Activated CD4-positive, alpha-beta T cell treated with anti-CD3 and anti-CD28 coated beads, Interleukin-2, amount 10 ng/mL, durations not matched to agents 7 days and 5 days (primary cell): ENCODE data around the gene BTBD8. TPM values are rescaled to one million over a fixed set of nuclear protein-coding genes. Genes with fewer than 3 reads are reported as not detected.
A peak's percentile ranks its signal among the peaks of the same experiment; 100 is the strongest.

Experiments used
- CTCF ChIA-PET: fragments of 350-600 bp; sonication (Branson Sonifier 250); formaldehyde crosslinking; loops from one replicate; lab custom pipeline; 2021; ENCODE audit warnings: antibody characterized with exemption; lab: Charles Lee
- POLR2A ChIA-PET: fragments of 350-600 bp; sonication (Branson Sonifier 250); formaldehyde crosslinking; loops from one replicate; lab custom pipeline; 2021; ENCODE audit warnings: antibody characterized with exemption; lab: Charles Lee
- DNase-seq: peaks from one replicate; pipeline ENCODE4 v3.0.0-alpha.2; 2020
- H3K27ac Mint-ChIP-seq: one replicate; pipeline ENCODE4 v1.8.0; 2021; ENCODE audit warnings: mild to moderate bottlenecking, moderate library complexity, mixed read lengths
- H3K27me3 Mint-ChIP-seq: one replicate; pipeline ENCODE4 v1.8.0; 2021; ENCODE audit warnings: mixed read lengths
- H3K36me3 Mint-ChIP-seq: one replicate; pipeline ENCODE4 v1.8.0; 2021; ENCODE audit warnings: low read depth, mixed read lengths
- H3K4me1 Mint-ChIP-seq: one replicate; pipeline ENCODE4 v1.8.0; 2021; ENCODE audit warnings: mixed read lengths
- H3K4me3 Mint-ChIP-seq: one replicate; pipeline ENCODE4 v1.8.0; 2021; ENCODE audit warnings: mild to moderate bottlenecking, moderate library complexity, mixed read lengths
- H3K9me3 Mint-ChIP-seq: one replicate; pipeline ENCODE4 v1.8.0; 2021; ENCODE audit warnings: mixed read lengths
- total RNA-seq, 2 experiments: library from RNA; stranded (reverse); gene quantifications; one replicate each; pipeline ENCODE4 v1.2.3, GENCODE V29; 2021

The BTBD8 gene
- total RNA-seq, result 1 to 10 TPM; 1.6 to 2.7 TPM

DNA sequence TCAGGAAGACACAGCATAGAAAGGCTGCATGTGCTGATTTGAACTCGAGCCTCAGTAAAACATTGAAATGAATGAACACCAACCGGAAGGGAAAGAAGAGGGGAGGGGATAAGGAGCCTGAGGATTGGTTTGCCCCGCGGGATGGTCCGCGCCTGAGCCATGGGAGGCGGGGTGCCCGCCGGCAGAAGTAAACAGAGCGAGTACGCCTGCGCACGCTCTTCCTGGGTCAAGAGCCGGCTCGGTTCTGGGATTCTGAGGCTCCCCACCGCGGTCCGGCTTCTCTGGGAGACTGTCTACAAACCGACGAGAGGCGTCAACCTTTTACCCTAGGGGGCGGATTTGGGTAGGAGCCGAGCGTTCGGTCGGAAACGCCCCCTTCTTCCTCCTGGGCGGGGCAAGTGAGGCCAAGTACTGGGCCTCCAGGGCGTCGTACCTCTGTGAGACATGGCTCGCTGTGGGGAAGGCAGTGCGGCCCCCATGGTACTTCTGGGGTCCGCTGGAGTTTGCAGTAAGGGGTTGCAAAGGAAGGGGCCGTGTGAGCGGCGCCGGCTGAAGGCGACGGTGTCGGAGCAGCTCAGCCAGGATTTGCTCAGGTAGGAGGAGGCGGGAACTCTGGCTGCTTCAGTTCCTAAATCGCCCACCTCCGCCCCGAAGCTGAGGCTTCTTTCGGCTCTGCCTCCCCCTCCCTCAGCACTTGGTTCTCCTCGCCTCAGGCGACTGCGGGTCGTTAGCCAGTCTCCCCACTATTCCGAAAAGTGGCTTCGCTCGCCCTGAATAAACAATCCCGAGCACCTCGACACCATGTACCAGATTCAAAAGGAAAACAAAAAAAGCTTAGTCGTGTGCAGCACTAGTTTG is at the start of gene BTBD8:
TSS of gene BTBD8 (plus strand) at position 218 of the 858 bp plus-strand sequence. CDS start at position 445, 227 bp downstream.
- Mint-ChIP-seq H3K36me3 (peaks cover 4% of the 10 kb centered on the region), H3K27ac (peak within 1 kb of the TSS; percentile 95), H3K27me3 (no peaks in the 10 kb centered on the region), H3K4me1 (peaks cover 17% of the 10 kb centered on the region), H3K4me3 (peak within 1 kb of the TSS; percentile 98), H3K9me3 (peaks cover 9% of the 10 kb centered on the region)
- CTCF ChIA-PET, result interaction anchor here (0.9 to 1.1 kb wide), 2 partner anchors 10 to 22 kb away, joined by 3 read pairs; no protein-coding TSS in a partner anchor
- POLR2A ChIA-PET, result no interaction called here
- DNase-seq, result peak; percentile 87

DNA sequence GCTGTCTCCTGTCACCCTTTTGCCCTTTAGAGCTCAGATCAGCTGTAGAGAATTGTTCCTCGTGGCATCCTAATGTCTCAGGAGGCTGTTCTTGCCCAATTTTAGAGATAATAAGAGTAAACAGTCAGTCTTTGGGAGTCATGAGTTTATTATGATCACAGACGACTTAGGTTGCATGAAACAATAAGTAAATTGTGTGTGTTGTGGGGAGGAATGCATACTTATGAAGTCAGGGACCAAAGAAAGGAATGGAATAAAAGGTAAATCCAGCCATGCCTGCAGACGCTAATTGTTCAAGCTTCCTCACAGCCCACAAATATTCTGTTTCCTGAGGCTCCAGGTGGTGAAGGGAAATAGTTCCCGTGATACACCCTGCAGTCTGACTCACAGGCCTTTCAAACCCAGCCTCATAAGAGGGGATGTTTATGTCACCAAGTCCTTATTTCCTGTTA is 49.5 kb upstream of the BTBD8 start:
- H3K9me3 Mint-ChIP-seq, result no peaks in the 10 kb centered on the region
- peaks cover 14% of the 10 kb centered on the region for H3K4me1 Mint-ChIP-seq
- no peak overlapping the region for H3K27ac Mint-ChIP-seq
- ChIA-PET POLR2A (no interaction called here), CTCF (interaction anchor here (0.5 to 2.0 kb wide), 5 partner anchors 9 to 110 kb away, joined by 3 to 7 read pairs (median 5); no protein-coding TSS in a partner anchor)
- H3K36me3 Mint-ChIP-seq, result peaks cover under 1% of the 10 kb centered on the region
- DNase-seq, result no peak
- H3K27me3 Mint-ChIP-seq, result peaks cover 17% of the 10 kb centered on the region
- peak overlapping the region; percentile 62 for H3K4me3 Mint-ChIP-seq

DNA sequence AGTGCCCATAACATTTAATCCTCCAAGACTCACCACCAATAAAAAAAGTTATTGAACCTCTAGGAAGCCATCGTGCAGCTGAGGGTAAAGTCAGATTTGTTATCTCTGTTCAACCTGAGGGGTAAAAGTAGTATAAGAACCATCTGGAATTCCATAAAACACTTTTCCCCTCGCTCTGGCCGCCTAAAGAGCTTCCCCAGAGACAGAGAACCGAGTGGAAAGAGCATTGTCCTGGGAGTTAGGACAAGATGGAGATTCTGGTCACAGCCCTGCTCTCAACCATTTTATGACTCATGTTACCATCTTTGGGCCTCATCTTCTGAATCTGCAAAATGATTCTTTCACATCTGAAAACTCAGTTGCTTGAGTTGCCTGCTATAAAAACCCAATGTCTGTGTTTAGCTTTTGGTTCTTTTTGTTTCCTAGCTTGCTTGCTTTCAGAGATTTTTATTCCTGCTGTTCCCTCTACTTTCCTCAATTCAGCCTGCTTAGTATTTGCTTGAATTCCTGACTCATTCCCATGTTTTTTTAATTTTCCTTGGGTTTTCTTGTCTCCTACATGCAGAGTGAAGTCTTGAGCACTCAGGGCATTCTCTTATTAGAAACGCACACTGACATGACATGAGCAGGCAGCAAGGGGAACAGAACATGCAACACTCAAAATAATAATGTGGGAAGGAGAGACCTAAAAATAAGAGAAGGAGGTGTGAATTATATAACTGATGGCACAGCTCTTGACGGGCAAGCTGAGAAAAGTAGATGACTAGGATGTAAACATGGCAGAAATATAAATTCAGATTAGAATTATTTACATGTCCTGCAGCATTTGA is 48.6 kb upstream of the BTBD8 start:
- peaks cover 14% of the 10 kb centered on the region for H3K4me1 Mint-ChIP-seq
- no peaks in the 10 kb centered on the region for H3K9me3 Mint-ChIP-seq
- H3K36me3 Mint-ChIP-seq, result no peaks in the 10 kb centered on the region
- H3K27me3 Mint-ChIP-seq, result peaks cover 19% of the 10 kb centered on the region
- ChIA-PET POLR2A (no interaction called here), CTCF (interaction anchor here (0.5 to 2.0 kb wide), 4 partner anchors 10 to 193 kb away, joined by 3 to 7 read pairs (median 4); no protein-coding TSS in a partner anchor)
- H3K27ac Mint-ChIP-seq, result no peak overlapping the region
- H3K4me3 Mint-ChIP-seq, result no peak overlapping the region
- DNase-seq, result no peak

DNA sequence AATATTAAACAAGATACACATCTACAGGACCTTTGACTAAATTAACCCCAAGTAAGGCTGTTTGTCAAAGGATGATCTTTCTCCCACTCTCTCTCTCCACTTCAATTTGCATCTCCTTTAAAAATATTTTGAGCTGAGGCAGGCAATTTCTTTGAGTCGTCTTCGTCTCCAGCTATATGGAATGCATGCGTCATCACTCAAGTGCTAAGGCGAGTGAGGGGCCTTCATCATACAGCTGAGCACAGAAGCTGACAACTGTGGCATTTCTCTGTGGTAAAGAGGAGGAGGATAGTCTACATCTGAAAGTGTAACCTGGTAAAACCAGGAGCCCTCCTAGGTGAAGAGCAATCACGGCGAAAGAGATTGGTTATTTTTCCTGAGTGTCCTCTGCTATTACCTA is 42.7 kb upstream of the BTBD8 start:
- POLR2A ChIA-PET, result no interaction called here
- no peaks in the 10 kb centered on the region for H3K36me3 Mint-ChIP-seq
- H3K9me3 Mint-ChIP-seq, result no peaks in the 10 kb centered on the region
- H3K4me1 Mint-ChIP-seq, result no peaks in the 10 kb centered on the region
- CTCF ChIA-PET, result interaction anchor here (0.6 kb wide), 1 partner anchor 343 kb away, joined by 3 read pairs; no protein-coding TSS in a partner anchor
- no peak overlapping the region for H3K27ac Mint-ChIP-seq
- no peak for DNase-seq
- H3K27me3 Mint-ChIP-seq, result peaks cover 3% of the 10 kb centered on the region
- H3K4me3 Mint-ChIP-seq, result no peak overlapping the region

DNA sequence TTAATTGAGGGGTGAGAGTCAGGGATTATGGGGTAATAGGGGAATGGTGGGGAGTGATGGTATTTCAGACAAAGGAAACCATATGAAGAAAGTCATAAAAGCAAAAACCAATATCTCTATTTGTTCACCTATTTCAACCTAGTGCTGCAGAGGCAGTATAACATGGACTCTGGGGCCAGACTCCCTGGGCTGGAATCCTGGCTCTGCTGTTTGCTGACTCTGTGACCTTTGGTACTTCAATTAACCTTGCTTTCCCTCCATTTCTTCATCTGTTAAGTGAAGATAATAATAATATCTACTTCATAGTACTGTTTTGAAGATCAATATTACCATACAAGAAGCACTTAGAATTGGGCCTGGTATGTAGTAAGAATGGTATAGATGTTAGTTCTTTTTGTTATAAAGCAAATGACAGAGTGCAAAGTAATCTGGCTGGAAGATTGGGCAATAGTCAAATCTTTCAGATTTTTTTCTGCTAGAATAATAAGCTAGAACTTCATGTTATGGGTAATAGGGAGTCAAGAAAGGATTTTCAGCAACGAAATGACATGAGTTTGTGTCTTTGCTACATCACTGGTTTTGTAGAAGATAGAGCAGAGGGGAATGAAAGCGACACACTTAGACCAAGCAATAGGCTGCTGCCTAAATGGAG is 41.3 kb upstream of the BTBD8 start:
- no peaks in the 10 kb centered on the region for H3K9me3 Mint-ChIP-seq
- ChIA-PET CTCF (interaction anchor here (1.0 kb wide), 1 partner anchor 8 kb away, joined by 6 read pairs; no protein-coding TSS in a partner anchor), POLR2A (no interaction called here)
- no peak overlapping the region for H3K27ac Mint-ChIP-seq
- no peak overlapping the region for H3K4me3 Mint-ChIP-seq
- no peaks in the 10 kb centered on the region for H3K4me1 Mint-ChIP-seq
- peaks cover 3% of the 10 kb centered on the region for H3K27me3 Mint-ChIP-seq
- no peaks in the 10 kb centered on the region for H3K36me3 Mint-ChIP-seq
- DNase-seq, result no peak

DNA sequence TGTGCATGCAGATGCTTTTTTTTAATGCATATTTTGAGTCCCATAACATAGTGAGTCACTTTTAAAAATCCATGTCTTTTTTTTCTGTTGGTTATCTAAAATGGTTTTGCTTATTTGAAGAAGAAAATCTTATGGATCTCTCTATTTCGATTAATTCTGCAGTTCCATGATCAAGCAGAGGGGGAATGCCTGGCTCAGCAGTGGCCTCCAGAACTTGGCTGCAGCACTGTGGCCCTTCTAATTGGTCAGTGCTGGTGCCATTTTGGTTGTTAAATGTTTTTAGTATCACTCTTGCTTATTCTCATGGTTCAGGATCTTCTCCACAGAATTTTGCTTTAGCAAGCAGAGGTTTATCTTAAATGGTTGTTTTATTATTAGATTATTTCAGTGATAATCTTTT is 39.2 kb upstream of the BTBD8 start:
- ChIA-PET POLR2A (no interaction called here), CTCF (interaction anchor here (0.9 kb wide), 1 partner anchor 10 kb away, joined by 3 read pairs; no protein-coding TSS in a partner anchor)
- no peak overlapping the region for H3K4me3 Mint-ChIP-seq
- peaks cover 5% of the 10 kb centered on the region for H3K27me3 Mint-ChIP-seq
- no peaks in the 10 kb centered on the region for H3K36me3 Mint-ChIP-seq
- H3K9me3 Mint-ChIP-seq, result no peaks in the 10 kb centered on the region
- H3K4me1 Mint-ChIP-seq, result no peaks in the 10 kb centered on the region
- no peak overlapping the region for H3K27ac Mint-ChIP-seq
- no peak for DNase-seq

DNA sequence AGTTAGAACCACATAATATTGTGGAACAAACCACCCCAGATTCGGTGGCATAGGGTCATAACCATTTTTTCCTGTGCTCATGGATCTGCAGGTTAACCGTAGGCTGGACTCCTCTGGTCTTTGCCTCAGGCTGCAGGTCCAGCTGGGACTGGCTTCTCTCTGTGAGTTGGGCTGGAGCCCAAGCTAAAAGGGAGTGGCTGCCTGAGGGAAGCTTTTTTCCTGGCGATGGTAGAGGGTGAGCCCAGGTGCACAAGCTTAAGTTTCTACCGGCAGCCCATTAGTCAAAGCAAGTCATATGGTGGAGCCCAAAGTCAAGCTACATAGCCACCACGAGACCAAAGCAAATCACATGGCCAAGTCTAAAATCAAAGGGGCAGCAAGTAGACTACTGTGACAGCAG is 36.5 kb upstream of the BTBD8 start:
- ChIA-PET POLR2A (no interaction called here), CTCF (no interaction called here)
- no peak for DNase-seq
- Mint-ChIP-seq H3K4me1 (no peaks in the 10 kb centered on the region), H3K36me3 (no peaks in the 10 kb centered on the region), H3K27ac (no peak overlapping the region), H3K4me3 (no peak overlapping the region), H3K9me3 (no peaks in the 10 kb centered on the region), H3K27me3 (peaks cover 3% of the 10 kb centered on the region)

DNA sequence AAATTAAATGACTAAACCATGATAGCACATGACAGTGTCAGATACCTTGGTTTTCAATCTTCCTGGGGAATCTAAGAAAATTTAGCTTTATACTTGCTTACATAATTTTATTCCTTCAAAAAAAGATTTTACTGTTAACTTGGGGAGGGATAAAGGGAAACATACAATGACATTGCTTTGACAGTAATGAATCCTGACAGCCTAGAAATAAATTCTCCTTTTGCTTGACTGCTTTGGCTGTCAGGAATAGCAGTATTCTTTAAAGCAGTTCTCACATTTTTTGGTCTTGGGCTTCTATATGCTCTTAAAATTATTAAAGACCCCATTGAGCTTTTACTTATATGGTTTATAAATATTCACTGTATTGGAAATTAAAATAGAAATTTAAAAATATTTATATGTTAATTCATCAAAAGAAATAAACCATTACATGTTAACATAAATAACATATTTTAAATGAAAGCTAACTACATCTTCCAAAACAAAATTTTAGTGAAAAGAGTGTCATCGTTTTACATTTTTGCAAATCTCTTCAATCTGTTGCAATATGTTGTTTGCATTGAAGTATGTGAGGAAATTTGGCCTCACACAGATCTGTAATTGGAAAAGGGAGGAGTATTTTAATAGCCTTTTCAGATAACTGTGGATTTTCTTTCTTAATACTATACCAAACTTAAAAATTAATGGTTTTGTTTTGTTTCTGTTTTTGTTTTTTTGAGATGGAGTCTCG is 34.2 kb upstream of the BTBD8 start:
- H3K9me3 Mint-ChIP-seq, result no peaks in the 10 kb centered on the region
- POLR2A ChIA-PET, result no interaction called here
- H3K36me3 Mint-ChIP-seq, result no peaks in the 10 kb centered on the region
- no peak overlapping the region for H3K4me3 Mint-ChIP-seq
- no peaks in the 10 kb centered on the region for H3K4me1 Mint-ChIP-seq
- H3K27ac Mint-ChIP-seq, result no peak overlapping the region
- CTCF ChIA-PET, result no interaction called here
- no peak for DNase-seq
- peaks cover 3% of the 10 kb centered on the region for H3K27me3 Mint-ChIP-seq

DNA sequence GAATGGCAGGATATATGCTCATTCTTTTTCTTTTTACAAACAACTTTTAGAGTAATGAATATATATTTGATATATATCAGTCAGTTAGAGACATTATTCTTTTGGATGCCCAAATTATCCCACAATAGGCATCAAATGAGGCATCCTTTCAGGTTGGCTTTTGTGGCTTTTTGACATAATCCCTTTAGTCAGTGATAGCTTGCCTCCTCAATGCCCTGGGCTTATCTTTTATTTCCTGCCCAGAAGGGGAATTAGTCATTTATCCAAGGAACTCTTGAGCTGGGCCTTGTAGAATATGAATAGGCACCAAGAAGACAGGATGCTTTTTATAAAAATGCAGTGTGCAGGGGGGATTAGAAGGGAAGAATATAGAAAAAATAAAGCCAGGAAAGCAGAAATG is 28.2 kb upstream of the BTBD8 start:
- H3K4me3 Mint-ChIP-seq, result no peak overlapping the region
- H3K27ac Mint-ChIP-seq, result no peak overlapping the region
- DNase-seq, result no peak
- no peaks in the 10 kb centered on the region for H3K4me1 Mint-ChIP-seq
- H3K36me3 Mint-ChIP-seq, result no peaks in the 10 kb centered on the region
- CTCF ChIA-PET, result no interaction called here
- H3K9me3 Mint-ChIP-seq, result no peaks in the 10 kb centered on the region
- peaks cover 12% of the 10 kb centered on the region for H3K27me3 Mint-ChIP-seq
- POLR2A ChIA-PET, result no interaction called here

DNA sequence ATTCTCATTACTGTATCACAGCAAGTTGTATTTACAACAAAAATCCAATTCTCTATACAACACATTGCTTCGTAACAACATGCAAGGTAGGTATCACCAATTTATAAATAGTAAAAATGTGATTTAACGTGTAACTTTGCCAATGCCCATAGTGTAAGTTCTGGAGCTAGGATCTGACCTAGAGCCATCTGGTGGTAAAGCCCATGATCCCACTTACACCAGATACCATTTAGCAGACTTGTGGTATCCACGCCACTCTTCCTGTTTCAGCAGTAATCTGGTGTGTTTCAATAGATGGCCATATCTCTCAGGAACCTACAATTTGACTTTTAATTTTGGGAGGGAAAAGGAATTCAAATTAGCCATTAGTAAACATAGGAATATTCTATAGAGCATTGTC is 15.1 kb upstream of the BTBD8 start:
- Mint-ChIP-seq H3K4me1 (no peaks in the 10 kb centered on the region), H3K4me3 (no peak overlapping the region), H3K9me3 (no peaks in the 10 kb centered on the region), H3K36me3 (no peaks in the 10 kb centered on the region), H3K27ac (no peak overlapping the region), H3K27me3 (peaks cover 2% of the 10 kb centered on the region)
- ChIA-PET POLR2A (no interaction called here), CTCF (no interaction called here)
- no peak for DNase-seq

DNA sequence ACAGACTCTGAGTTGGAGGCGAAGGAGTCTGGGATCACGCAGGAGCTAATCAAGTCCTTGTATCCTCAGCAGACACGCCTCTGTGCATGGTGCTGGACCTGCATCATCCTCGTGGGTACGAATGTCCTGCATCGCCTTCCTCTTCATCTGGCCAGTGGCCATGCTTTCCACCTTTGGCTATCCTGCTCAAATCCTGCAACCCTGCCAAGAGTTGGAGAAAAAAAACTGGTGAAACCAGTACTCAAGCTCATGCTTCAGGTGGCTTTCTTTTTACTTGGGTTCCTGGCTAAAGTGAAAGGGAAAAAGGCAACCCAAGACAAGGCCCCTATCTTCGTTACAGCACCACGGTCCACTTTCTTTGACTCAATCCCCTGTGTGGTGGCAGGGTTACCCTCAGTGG is 13.8 kb upstream of the BTBD8 start:
- Mint-ChIP-seq H3K27me3 (peaks cover 2% of the 10 kb centered on the region), H3K9me3 (no peaks in the 10 kb centered on the region), H3K4me3 (no peak overlapping the region), H3K27ac (no peak overlapping the region), H3K4me1 (no peaks in the 10 kb centered on the region), H3K36me3 (no peaks in the 10 kb centered on the region)
- POLR2A ChIA-PET, result no interaction called here
- CTCF ChIA-PET, result no interaction called here
- no peak for DNase-seq

DNA sequence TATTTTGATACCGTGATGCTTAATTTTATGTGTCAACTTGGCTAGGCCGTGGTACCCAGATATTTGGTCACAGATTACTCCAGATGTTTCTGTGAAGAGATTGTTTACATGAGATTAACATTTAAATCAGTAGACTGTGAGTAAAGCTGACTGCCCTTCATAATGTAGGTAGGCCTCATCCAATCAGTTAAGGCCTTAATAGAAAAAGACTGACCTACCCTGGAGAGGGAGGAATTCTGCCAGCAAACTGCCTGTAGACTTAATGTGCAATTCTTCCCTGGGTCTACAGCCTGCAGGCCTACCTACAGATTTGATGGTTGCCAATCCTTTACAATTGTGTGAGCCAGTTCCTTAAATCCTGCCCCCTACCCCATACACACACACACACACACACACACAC is 9.3 kb upstream of the BTBD8 start:
- DNase-seq, result no peak
- no peaks in the 10 kb centered on the region for H3K36me3 Mint-ChIP-seq
- ChIA-PET CTCF (interaction anchor here (0.7 kb wide), 1 partner anchor 516 kb away, joined by 5 read pairs; no protein-coding TSS in a partner anchor), POLR2A (no interaction called here)
- H3K27me3 Mint-ChIP-seq, result peaks cover 4% of the 10 kb centered on the region
- no peak overlapping the region for H3K27ac Mint-ChIP-seq
- no peaks in the 10 kb centered on the region for H3K9me3 Mint-ChIP-seq
- H3K4me1 Mint-ChIP-seq, result no peaks in the 10 kb centered on the region
- no peak overlapping the region for H3K4me3 Mint-ChIP-seq
